Fibroblast of skin of right biceps (primary cell): ENCODE data around the gene GTPBP1.
A peak's percentile ranks its signal among the peaks of the same experiment; 100 is the strongest.

Experiments
- DNase-seq: peaks from one replicate; pipeline ENCODE4 v3.0.0-alpha.2; 2013

The GTPBP1 gene

DNA sequence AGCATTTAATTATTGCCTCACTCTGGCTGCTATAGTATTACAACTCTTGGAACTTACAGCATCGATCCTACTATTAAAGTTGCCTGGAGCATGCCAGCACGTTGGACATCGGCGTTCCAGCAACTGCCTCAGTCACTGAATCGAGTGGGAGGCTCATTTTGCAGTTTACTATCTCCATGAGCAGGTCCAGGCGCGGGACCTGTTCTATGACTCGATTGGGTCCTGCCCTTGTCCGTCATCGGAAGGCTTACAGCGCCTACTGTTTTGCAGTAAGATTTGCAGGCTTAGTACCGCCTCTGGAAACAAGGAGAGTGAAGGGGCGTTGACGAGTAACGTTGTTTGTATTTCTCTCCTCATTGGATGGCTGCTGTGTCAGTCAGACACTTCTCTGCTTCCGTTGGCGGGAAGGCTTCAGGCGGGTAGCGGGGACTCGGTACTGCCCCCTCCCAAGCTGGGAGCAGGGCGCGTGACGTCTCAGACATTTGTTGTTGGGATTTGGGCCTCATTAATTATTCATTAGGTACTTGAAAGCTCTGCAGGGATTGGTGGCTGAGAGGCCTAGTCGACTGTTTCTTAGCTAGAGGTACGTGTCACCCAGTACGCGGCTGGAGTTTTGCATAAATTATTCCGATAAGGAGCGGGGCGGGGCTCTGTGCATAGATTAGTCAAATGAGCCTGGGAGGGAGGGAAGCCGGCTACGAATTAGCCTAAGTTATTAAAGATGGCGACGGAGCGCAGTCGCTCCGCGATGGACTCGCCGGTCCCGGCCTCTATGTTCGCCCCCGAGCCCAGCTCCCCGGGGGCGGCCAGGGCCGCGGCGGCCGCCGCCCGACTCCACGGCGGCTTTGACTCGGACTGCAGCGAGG lies at the start of gene GTPBP1:
TSS of gene GTPBP1 (plus strand) at position 710 of the 866 bp plus-strand sequence. CDS start at position 722, 12 bp downstream.
- peak; percentile 100 for DNase-seq

GRCh38 chr22:38656256-38657044 lies 49.3 kb upstream of the GTPBP1 start, which contains the start of the genes CBY1 and FAM227A:
CBY1 (plus strand) TSS chr22:38656638; CDS start chr22:38668055, 11,417 bp downstream.
FAM227A (minus strand) TSS chr22:38656392; CDS start chr22:38650168, 6,224 bp downstream.
- peak; percentile 85 for DNase-seq

GRCh38 chr22:38657045-38657909 lies 48.5 kb upstream of the GTPBP1 start:
- peak; percentile 7 for DNase-seq

GRCh38 chr22:38674888-38675287 lies 30.9 kb upstream of the GTPBP1 start:
- no peak for DNase-seq

DNA sequence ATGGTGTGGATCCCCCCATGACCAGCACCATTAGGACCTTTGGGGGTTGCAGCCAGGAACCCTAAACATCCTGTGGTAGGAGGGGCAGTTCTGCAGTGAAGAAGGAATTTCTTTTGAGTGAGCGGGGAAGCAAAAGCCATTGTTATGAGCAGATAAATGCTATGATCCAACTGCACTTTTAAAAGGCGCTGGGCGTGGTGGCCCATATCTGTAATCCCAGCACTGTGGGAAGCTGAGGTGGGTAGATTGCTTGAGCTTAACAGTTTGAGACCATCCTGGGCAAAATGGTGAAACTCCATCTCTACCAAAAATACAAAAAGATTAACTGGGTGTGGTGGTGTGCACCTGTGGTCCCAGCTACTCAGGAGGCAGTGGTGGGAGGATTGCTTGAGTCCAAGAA lies 29.9 kb upstream of the GTPBP1 start:
- no peak for DNase-seq

DNA sequence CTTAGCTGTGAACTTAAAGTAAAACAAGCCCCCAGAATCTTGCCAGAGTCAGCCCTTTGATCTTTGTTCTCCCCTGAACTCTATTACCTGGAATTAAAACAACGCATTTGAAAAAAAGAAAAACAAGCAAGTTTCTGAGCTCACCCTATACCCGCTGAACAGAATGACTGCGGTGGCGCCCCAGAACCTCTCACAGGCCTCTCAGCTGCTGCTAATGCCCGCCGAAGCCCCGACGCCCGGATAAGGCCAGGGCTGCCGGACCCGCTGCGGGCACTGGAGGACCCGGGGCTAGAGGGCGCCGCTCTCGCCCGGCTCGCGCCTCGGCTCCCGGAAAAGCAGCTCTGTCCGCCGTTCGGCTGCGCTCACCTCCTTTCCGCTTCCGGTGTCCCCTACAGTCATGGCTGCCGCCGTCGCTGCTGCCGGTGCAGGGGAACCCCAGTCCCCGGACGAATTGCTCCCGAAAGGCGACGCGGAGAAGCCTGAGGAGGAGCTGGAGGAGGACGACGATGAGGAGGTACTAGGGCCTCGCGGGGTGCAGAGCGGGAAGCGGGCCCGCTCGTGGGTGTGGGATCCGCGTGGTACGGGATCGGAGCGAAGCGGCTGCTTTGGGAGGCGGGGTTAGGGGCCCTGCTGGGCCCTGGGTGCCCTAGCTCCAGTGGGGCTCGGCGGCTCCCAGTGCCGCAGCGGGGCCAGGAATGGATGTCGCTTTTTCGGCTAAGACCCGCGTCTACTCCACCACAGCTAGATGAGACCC lies 24.0 kb upstream of the GTPBP1 start, which contains the start of gene TOMM22:
TSS of gene TOMM22 (plus strand) at position 376 of the 754 bp plus-strand sequence. CDS start at position 398, 22 bp downstream.
- peak; percentile 87 for DNase-seq

GRCh38 chr22:38684895-38685294 lies 20.8 kb upstream of the GTPBP1 start:
- no peak for DNase-seq

DNA sequence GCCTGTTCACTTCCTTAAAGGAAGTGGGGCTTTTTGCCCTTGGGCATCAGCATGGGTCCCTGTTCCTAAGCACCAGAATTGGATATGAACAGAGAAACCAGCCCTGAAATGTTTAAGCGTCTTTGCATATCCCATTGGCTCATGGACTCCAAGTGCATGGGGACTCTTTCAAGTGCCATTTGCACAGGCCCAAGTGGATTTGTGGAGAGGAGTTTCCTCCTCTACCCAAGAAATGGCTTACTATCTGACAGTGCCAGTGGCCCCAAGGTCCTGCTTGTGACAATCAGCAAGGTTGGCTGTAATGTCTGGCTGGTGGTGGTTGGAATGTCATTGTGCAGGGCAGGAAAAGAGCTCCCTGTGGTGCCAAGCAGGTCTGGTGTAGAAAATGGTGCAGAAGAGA lies 20.0 kb upstream of the GTPBP1 start:
- no peak for DNase-seq

DNA sequence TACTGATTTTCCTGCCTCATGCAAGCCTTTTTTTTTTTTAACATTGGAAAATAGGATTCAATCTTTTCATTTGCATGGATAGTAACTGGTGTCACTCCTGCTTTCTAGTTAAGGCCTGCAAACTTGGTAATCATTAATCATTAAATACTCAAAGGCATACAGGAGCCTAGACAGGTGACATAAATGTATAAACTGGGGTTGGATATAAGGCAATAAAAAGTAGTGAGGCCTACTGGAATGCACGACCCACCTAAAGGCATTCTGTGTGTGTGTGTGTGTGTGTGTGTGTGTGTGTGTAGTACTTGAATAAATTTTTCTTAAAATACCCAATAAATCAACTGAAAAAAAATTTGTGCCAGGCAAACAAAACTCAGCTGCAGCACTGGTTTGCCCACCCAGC lies 16.1 kb upstream of the GTPBP1 start:
- DNase-seq: no peak

GRCh38 chr22:38694049-38694448 lies 11.7 kb upstream of the GTPBP1 start:
- DNase-seq: no peak

GRCh38 chr22:38694940-38695339 lies 10.8 kb upstream of the GTPBP1 start:
- DNase-seq: no peak

- DNase-seq: peak; percentile 81
Observed at GRCh38 chr22:38696606-38697424, 8.9 kb upstream of the GTPBP1 start.

DNA sequence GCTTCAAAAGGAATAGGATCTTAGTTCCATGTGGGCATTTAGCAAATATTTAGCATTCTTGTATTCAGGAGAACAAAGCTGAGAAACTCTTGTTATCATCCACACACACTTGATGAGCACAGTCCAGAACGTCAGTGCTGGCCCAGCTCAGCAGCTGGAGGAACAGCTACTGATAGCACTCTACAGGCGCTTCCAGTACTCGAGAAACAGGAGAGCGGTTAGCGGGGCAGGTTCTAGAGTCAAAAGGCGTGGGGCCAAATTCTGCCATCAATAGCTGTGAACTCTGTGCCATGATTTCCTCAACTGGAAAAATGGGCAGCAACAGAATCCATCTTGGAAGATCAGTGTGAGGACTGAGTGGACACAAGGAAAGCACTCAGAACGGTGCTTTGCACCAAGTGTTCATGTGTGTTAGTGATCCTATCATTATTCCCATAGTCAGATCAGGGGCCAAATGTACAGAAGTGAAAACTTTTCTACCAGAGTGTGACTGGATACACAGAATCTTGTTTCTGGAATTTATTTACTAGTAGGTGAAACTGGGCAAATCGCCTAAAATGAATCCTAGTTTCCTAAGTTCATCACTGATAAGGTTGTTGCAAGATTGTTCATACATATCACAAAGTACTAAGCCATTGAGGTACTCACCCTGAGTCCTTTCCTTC lies 8.2 kb upstream of the GTPBP1 start:
- DNase-seq: peak; percentile 19

DNA sequence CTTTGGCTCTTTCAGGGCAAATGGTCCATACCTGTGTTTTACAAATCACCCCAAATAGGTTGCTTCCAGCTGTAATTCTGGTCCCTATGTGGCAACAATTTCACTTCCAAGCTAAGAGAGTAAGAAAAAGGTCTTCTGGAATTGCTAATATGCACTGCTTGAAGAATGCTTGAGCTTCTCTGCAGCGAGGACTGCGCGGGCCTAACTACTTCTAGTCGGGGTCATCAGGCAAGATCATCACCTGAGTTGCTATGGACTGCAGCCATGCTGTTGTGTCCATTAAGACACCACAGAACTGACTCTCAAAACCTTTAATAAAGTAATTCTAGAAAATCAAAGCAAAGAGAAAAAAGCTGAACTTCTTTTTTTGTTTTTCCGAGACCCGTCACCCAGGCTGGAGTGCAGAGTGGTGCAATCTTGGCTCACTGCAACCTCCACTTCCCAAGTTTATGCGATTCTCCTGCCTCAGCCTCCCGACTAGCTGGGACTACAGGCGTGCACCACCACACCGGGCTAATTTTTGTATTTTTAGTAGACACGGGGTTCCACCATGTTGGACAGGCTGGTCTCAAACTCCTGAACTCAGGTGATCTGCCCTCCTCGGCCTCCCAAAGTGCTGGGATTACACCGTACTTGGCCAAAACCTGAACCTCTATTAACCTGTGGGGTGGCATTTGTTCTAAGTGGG lies 7.2 kb upstream of the GTPBP1 start:
- DNase-seq: no peak

DNA sequence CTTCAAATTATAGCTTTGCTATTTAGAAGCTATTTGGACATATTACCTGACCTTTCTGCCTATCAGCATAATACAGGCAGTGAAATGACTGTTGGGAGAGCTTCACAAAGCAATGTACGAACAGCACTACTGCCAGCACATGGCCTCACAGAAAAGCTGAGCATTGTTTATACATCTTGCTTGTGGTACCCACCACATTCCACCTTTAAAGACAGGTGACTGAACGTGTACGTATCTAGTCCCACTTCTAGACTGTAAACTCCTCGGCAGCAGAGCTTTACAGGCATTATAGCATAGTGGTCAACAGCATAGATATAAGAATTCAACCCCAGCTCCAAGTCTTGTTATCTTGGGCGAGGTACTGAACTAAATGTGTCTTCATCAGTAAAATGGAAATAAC lies 6.6 kb upstream of the GTPBP1 start:
- no peak for DNase-seq

- peak; percentile 61 for DNase-seq
Observed at GRCh38 chr22:38699784-38700183, 6.0 kb upstream of the GTPBP1 start.

DNA sequence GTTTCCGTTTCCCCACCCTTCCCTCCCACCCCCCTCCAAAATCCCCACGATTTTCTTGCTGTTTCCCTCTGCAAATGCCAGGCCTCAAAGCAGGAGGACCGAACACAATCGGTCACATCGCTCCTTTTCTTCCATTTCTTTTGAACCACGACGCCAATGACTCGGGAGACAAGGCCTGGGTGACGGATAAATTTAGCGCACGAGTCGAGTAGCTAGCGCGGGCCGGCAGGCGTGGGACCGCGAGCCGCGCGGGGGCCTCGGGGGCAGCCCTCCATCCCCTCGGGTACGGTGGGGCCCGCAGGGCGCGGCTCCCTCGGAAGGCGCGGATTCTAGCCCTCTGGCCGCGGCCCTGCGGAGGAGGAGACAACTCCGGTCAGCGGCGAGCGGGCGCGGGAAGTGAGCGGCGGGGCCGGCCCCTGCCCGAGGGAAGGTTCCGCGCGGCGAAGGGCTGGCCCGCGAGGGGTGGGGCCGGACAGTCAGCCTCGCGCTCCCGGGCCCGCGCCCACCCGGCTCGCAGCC lies 5.4 kb upstream of the GTPBP1 start:
- DNase-seq: no peak

- DNase-seq: peak; percentile 95
Observed at GRCh38 chr22:38700789-38701628, 4.7 kb upstream of the GTPBP1 start, which contains the start of gene JOSD1. JOSD1 (minus strand) TSS chr22:38700943; CDS start chr22:38699987, 956 bp downstream.
